GM21528 (cell line): ENCODE measurements around the gene KIRREL3.
A peak's percentile ranks its signal among the peaks of the same experiment; 100 is the strongest.

ENCODE experiments used
- ATAC-seq: cut with Tn5 transposase; IDR thresholded peaks from one replicate; pipeline ENCODE4 v1.9.1; 2021; ENCODE audit warnings: mild to moderate bottlenecking, moderate library complexity; ENCODE audit not compliant: unreplicated experiment, low FRiP score

Gene KIRREL3

DNA sequence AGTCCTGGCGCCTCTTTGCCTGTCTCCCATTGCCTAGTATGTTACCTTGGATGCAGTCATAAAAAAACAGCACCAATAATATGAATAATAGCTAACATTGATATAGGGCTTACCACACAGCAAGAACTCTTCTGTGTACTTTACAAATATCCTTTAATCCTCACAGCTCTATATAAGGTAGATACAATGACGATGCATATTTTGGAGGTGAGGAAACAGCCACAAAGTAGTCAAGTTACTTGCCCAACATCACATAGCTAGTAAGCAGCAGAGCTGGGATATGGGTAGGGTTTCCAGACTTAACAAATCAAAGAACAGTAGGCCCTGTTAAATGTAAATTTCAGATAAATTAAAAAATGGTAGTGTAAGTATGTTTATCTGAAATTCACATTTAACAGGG lies 516.3 kb downstream of the KIRREL3 start:
- ATAC-seq = no peak

DNA sequence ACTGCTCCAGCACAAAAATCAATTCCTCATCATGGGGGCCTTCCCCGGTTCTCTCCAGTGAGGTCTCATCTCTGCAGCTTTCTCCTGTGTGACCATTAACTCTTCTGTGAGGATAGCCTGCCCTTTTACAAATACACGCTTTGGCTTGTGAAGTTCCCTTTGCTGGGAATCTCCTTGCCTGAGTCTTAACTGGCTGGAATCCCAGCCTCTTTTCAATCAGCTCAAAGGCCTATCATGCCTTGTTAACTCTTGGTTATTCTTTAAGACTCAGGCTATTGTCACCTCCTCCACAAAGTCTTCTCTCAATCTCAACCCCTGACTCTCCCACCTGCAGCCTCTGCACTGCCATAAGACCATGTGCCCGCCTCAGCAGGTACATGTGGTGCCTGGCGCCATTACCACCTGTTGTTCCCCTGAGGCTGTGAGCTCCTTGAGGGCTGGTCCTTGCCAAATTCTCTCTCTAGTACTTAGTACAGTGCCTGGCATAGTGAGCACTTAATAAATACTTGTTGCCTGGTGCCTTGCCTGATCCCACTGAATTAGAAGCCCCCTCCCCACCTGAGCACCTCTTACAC lies 516.9 kb downstream of the KIRREL3 start:
- no peak for ATAC-seq

GRCh38 chr11:126482586-126483108 lies 517.9 kb downstream of the KIRREL3 start:
- ATAC-seq = no peak

GRCh38 chr11:126481303-126481680 lies 519.3 kb downstream of the KIRREL3 start:
- ATAC-seq = no peak

GRCh38 chr11:126480410-126481302 lies 519.9 kb downstream of the KIRREL3 start:
- ATAC-seq = peak; percentile 83

DNA sequence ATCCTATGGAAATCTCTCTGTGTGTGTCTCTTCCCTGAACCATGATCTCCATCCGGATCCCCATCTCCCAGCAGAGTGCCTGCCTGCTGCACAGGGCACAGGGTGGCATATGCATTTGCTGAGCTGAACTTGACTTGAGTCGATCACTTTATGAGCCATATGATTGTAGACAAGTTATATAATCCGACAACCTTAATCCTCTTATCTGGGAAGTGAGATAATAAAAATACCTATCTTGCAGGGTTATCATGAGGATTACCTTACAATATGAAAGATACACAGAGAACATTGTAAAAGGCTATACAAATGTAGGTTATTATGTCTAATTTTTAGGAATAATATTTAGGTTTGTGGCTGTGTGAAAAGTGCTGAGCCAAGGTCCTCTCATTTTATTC lies 520.6 kb downstream of the KIRREL3 start:
- ATAC-seq = no peak

DNA sequence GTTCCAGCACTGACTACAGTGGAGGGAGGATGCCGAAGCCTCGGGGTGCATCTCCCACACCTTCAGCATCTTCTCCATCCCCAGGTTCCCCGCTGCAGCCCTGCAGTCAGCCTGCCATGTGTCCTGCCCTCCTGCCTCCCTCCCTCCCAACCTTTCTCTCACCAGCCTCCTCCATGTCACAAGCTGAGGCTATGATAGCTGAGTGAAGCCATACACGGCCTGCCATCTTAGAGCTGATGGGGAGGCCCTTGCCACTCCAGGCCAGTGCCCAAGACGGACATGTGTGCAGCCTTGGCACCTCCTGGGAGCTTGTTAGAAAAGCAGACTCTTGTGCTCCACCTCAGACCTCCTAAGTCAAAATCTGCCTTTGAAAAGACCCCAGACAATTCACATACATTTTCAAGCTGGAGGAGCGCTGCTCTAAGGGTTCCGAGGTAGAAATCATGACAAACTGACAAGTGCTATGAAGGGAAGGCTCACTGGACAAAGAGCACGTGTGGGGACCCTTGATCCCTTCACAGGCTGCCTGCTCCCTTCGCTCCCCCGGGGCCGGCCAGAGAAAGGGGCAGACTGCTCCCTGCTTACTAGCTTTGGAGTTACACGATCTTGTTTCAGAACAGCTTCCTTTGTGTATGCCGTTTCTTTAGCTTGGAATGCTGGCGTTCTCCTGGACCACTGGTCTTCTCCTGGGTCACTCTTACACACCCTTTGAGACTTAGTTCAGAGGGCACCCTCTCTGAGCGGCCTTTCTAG lies 521.2 kb downstream of the KIRREL3 start:
- ATAC-seq = no peak

GRCh38 chr11:126478466-126478865 lies 522.1 kb downstream of the KIRREL3 start:
- no peak for ATAC-seq

- ATAC-seq = no peak
These were observed 522.9 kb downstream of the KIRREL3 start for GRCh38 chr11:126477535-126478305.

DNA sequence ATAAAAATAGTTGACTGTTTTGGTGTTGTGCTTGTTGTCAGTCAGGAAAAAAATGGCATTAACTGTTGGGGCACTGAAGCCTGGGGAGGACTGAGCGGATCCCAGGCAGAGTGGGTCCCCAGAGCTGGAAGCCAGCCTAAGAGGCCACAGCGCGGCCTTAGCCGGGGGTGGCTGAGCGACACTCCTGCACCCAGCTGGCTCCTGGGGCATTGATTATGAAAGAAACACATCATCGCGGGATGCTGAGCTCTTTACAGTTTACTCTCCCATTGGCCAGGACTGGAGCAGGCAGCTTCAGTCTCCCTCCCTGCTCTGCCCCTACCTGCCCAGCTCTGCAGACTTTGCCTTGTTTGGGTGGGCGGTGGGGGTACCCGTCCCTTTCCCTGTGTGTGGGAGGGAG lies 523.6 kb downstream of the KIRREL3 start:
- no peak for ATAC-seq

- ATAC-seq = no peak
These were observed 524.2 kb downstream of the KIRREL3 start for GRCh38 chr11:126476266-126476924.

DNA sequence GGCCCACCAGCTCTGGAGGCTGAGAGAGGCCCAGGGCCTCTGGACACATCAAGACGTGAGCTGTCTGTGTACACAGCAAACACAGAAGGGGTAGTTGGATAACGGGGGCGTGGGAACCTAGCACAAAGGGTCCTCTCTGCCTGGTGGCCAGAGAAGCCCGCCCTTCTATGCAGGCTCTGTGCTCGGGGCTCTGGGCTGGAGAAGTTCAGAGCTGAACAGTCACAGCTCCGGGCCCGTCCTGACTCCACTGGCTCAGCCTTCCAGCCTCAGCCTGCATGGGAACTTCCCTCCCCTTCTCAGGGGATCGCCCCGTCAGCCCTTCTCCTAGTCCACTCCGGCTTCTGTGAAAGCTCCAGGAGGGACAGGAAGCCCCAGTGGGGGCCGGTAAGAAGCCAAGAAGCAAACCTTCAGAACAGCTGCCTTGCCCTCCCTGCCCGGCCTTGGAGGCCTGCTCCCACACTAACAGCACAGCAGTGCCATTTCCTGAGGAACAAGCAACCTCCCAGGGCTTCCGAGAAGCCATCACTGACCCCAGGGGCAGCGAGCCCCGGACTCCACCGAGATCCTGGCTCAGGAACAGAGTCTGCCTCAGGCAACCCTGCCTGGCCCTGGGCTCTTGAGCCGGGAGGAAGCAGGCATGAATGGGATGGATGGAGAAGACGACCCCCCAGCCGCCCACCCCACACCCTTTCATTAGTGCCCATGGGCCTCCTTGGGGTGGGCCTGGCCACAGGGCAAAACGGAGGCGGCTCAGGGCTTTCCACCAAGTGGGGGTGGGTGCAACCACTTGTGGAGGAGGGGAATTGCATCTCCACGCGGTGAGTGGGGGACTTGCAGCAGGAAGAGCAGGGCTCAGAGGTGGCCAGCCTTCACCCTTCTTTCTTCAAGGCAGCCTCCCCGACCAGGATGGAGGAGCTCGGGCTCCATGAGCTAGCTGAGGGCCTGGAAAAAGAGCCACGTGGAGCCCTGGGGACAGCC lies 525.3 kb downstream of the KIRREL3 start:
- ATAC-seq = no peak

DNA sequence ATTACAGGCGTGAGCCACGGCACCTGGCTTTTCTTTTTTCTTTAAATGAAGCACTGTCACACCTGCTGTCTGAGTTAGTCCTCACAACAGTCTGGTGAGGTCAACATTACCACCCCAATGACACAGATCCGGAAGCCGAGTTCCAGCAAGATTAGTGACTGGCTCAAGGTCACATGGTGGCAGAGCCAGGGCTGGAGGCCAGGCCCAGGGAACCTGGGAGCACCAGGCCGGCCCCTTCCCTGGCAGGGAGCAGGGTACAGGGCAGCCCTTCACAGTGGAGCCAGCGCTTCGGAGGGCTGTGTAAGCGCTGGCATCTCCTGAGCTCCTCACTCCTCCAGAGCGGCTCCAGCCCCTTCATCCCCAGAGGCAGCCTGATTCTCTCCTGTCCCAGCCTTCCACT lies 526.4 kb downstream of the KIRREL3 start:
- no peak for ATAC-seq

- ATAC-seq = no peak
These were observed 527.3 kb downstream of the KIRREL3 start for GRCh38 chr11:126473269-126473668.

- ATAC-seq = no peak
These were observed 531.3 kb downstream of the KIRREL3 start for GRCh38 chr11:126469311-126469710.

- ATAC-seq = no peak
These were observed 532.5 kb downstream of the KIRREL3 start for GRCh38 chr11:126468102-126468521.

- no peak for ATAC-seq
These were observed 533.1 kb downstream of the KIRREL3 start for GRCh38 chr11:126467471-126467870.

DNA sequence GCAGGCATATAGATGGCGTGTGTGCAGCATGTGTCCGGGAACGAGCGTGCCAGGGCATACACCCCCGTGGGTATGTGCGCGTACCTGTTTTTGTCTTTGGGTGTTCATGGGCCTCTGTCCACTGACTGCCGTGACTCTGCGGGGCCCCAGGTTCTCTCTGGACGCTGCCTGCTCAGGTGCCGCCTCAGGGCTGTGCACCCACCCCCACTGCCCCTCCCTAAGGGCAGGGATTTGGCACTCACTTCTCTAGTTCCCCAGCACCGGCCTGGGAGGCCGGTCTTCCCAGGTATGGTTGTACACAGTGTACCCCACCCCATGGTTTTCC lies 533.6 kb downstream of the KIRREL3 start:
- ATAC-seq = no peak
